Neural progenitor cell (in vitro differentiated cells): ENCODE measurements around the gene SHROOM3.

Experiments used
- CTCF ChIP-seq: fragments of 200-600 bp; sonication (generic); IDR thresholded peaks from 2 replicates; pipeline ENCODE4 v1.5.1; 2017; ENCODE audit warnings: antibody characterized with exemption, mild to moderate bottlenecking
- EZH2 ChIP-seq: fragments of 200-600 bp; sonication (generic); IDR thresholded peaks from 2 replicates; pipeline ENCODE4 v1.6.1; 2017; ENCODE audit warnings: antibody characterized with exemption, mild to moderate bottlenecking, moderate library complexity
- EZH2phosphoT487 ChIP-seq: fragments of 200-600 bp; sonication (generic); IDR thresholded peaks from 2 replicates; pipeline ENCODE4 v1.6.1; 2017; ENCODE audit warnings: antibody characterized with exemption

DNA sequence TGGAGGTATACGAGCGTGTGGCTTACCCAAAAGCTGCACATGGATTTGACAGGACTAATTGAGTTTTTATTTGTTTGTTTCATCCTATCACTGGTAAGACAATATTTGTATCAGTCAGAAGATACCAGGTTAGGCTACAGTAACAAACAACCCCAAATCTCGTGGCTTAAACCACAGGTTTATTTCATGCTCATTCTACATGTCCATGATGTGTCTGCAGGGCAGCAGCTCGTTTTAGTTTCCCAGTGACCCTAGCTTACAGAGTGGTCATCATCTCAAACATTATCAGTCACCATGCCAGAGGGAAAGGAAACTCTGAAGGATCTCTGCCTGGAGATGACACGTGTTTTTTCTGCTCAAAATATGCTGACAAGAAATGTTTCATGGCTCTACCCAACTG is 108.3 kb downstream of the SHROOM3 start:
- TF ChIP-seq CTCF (no peak), EZH2phosphoT487 (no peak), EZH2 (no peak)
